Colonic mucosa (tissue), 4 donors: ENCODE results near the gene STK39. TPM values are rescaled to one million over a fixed set of nuclear protein-coding genes. Genes with fewer than 3 reads are reported as not detected.

Source experiments
- DNase-seq: peaks from one replicate; pipeline ENCODE4 v3.0.0-alpha.2; 2020
- H3K27ac ChIP-seq: fragments of 200-600 bp; one replicate; pipeline ENCODE4 v1.8.0; 2021
- H3K27me3 ChIP-seq: fragments of 200-600 bp; one replicate; pipeline ENCODE4 v1.8.0; 2021
- H3K36me3 ChIP-seq: fragments of 200-600 bp; one replicate; pipeline ENCODE4 v1.8.0; 2021
- H3K4me1 ChIP-seq: fragments of 200-600 bp; one replicate; pipeline ENCODE4 v1.8.0; 2021; ENCODE audit warnings: mild to moderate bottlenecking
- H3K4me3 ChIP-seq: fragments of 200-600 bp; one replicate; pipeline ENCODE4 v1.8.0; 2021
- H3K9ac ChIP-seq, 2 donors: one replicate each; pipeline ENCODE4 v1.7.0; 2013; ENCODE audit warnings: control low read depth in 2 of 2, low read depth in 2 of 2, low read length in 2 of 2
- H3K9me3 ChIP-seq: fragments of 200-600 bp; one replicate; pipeline ENCODE4 v1.8.0; 2021
- intact Hi-C: fragments of 100-400 bp; cut with DNase I; formaldehyde crosslinking; loops from one replicate; pipeline ENCODE4 v1.14.1; 2022
- total RNA-seq, 2 donors: library from RNA; stranded (reverse); fragmentation: NEBNext Ultra II Directional in 1 of 2; extraction: Animal tissue kit (Norgen Biotek cat#: 25700) in 1 of 2; gene quantifications; one replicate each; pipeline ENCODE4 v1.2.1, GENCODE V29; 2021
- TF ChIP-seq, protein P1 (sequence below): fragments of 200-600 bp; IDR thresholded peaks from one replicate; pipeline ENCODE4 v1.8.0; 2022; ENCODE audit warnings: antibody characterized with exemption, mild to moderate bottlenecking
- donor health status: healthy.
- donor health status: DM: no; HTN: no; CAD: no.
- donor health status: DM: no; HTN: no; CAD: no.

The STK39 gene
- total RNA-seq, 2 donors from 2014 or later = 35.9 to 41.2 TPM

DNA sequence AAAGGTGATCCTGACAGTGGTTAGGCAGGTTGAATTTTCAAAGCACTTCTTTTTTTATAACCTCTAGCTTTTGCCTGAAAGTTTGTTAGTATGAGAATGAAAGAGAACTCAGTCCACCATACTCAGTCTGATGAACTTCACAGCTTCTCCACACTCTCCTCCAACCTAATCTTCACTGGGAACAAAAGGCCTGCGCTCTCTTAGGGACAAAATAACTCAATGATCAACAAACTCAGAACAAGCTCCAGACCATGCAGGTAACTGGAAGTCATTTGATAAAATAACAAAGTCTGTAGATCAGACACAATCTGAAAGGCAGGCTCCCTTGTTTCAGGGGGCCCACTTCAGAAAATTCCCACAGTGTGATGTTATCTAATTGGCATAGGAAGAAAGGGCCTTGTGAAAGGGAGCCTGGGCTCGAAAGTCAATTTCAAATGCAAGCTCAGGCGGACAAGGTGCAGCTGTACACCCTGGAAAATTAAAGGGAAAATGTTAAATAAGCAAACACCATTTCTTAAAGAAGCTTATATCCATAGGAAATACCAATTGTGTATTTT is 142.2 kb downstream of the STK39 start:
- H3K27me3 ChIP-seq = no peaks in the 10 kb centered on the region
- intact Hi-C loops = no loop called here

GRCh38 chr2:168097431-168097830 is 150.0 kb downstream of the STK39 start:
- H3K4me3 ChIP-seq = no peak overlapping the region
- no peak for DNase-seq
- no peaks in the 10 kb centered on the region for H3K9me3 ChIP-seq
- TF ChIP-seq, protein P1, sequence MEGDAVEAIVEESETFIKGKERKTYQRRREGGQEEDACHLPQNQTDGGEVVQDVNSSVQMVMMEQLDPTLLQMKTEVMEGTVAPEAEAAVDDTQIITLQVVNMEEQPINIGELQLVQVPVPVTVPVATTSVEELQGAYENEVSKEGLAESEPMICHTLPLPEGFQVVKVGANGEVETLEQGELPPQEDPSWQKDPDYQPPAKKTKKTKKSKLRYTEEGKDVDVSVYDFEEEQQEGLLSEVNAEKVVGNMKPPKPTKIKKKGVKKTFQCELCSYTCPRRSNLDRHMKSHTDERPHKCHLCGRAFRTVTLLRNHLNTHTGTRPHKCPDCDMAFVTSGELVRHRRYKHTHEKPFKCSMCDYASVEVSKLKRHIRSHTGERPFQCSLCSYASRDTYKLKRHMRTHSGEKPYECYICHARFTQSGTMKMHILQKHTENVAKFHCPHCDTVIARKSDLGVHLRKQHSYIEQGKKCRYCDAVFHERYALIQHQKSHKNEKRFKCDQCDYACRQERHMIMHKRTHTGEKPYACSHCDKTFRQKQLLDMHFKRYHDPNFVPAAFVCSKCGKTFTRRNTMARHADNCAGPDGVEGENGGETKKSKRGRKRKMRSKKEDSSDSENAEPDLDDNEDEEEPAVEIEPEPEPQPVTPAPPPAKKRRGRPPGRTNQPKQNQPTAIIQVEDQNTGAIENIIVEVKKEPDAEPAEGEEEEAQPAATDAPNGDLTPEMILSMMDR = no peak
- no peak overlapping the region for H3K9ac ChIP-seq
- H3K36me3 ChIP-seq = no peaks in the 10 kb centered on the region
- no peaks in the 10 kb centered on the region for H3K4me1 ChIP-seq
- no peak overlapping the region for H3K27ac ChIP-seq
- H3K27me3 ChIP-seq = no peaks in the 10 kb centered on the region
- intact Hi-C loops = no loop called here

More for the DNA sequence above, 142.2 kb downstream of the STK39 start:
- Histone ChIP-seq H3K27ac (no peak overlapping the region), H3K4me1 (no peaks in the 10 kb centered on the region), H3K9ac (no peak overlapping the region), H3K36me3 (no peaks in the 10 kb centered on the region), H3K4me3 (no peak overlapping the region), H3K9me3 (no peaks in the 10 kb centered on the region)
- no peak for DNase-seq
- TF ChIP-seq, protein P1 = no peak

- no peak overlapping the region for H3K27ac ChIP-seq
- no peaks in the 10 kb centered on the region for H3K36me3 ChIP-seq
- no peak overlapping the region for H3K9ac ChIP-seq
- no peaks in the 10 kb centered on the region for H3K4me1 ChIP-seq
- DNase-seq = no peak
- TF ChIP-seq, protein P1 = no peak
- intact Hi-C loops = no loop called here
- H3K4me3 ChIP-seq = no peak overlapping the region
- H3K9me3 ChIP-seq = no peaks in the 10 kb centered on the region
- H3K27me3 ChIP-seq = no peaks in the 10 kb centered on the region
These were observed 151.2 kb downstream of the STK39 start for GRCh38 chr2:168096158-168096557.

- Histone ChIP-seq H3K27ac (no peak overlapping the region), H3K9me3 (no peaks in the 10 kb centered on the region), H3K4me1 (no peaks in the 10 kb centered on the region), H3K4me3 (no peak overlapping the region), H3K36me3 (no peaks in the 10 kb centered on the region), H3K27me3 (no peaks in the 10 kb centered on the region), H3K9ac (no peak overlapping the region)
- DNase-seq = no peak
- intact Hi-C loops = no loop called here
- TF ChIP-seq, protein P1 = no peak
These were observed 155.4 kb downstream of the STK39 start for GRCh38 chr2:168091986-168092385.

DNA sequence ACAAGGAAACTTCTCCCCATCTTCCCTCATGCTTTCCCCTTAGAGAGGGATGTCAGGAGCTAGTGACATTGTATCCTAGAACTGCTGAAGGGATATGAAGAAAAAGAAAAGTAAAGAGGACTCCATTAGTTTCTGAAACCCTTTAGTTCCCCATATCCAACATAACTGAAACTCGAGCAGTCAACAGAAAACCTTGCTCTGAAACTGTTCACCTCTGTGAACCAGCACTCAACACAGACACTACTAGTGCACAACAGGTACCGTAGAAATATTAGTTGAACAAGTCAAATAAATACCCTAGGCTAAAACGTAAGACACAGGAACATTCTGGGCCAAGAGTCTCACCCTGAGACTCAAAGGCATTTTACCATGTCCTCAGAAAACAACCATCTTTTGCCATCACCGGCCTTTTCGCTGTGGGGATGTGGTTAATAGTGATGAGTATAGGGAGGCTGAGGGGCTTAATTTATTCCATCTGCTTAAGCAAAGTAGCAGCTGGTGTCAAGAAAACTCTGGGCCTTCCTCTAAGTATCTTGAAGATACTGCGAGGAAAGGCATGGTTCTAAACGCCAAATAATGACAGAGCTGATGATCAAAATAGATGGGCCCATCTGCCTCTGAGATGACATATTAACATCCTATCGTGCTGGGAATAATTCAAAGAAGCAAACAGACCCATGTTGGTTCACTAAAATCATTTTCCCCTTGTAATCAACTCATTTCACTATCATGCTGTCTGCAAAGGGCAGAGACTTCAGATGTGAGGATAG is 156.8 kb downstream of the STK39 start:
- no peaks in the 10 kb centered on the region for H3K9me3 ChIP-seq
- no peak for DNase-seq
- H3K4me1 ChIP-seq = no peaks in the 10 kb centered on the region
- no peak overlapping the region for H3K4me3 ChIP-seq
- no peak overlapping the region for H3K27ac ChIP-seq
- no peaks in the 10 kb centered on the region for H3K36me3 ChIP-seq
- no peaks in the 10 kb centered on the region for H3K27me3 ChIP-seq
- H3K9ac ChIP-seq = no peak overlapping the region
- TF ChIP-seq, protein P1 = no peak
- intact Hi-C loops = no loop called here
